GM23248 (cell line): ENCODE data around the gene DNAAF9. TPM values are rescaled to one million over a fixed set of nuclear protein-coding genes. Genes with fewer than 3 reads are reported as not detected.

Experiments
- DNase-seq: peaks from one replicate; pipeline ENCODE4 v3.0.0-alpha.2; 2015
- H2AFZ ChIP-seq: fragments of 200-600 bp; sonication (generic); 2 replicates; pipeline ENCODE4 v1.6.1; 2016; ENCODE audit warnings: antibody characterized with exemption
- H3F3A ChIP-seq: fragments of 200-600 bp; sonication (generic); 2 replicates; pipeline ENCODE4 v1.6.1; 2016; ENCODE audit warnings: mild to moderate bottlenecking, antibody characterized with exemption, mixed run types; ENCODE audit not compliant: insufficient read depth
- H3K27ac ChIP-seq: fragments of 200-600 bp; sonication (generic); 2 replicates; pipeline ENCODE4 v1.5.1; 2016; ENCODE audit warnings: mild to moderate bottlenecking
- H3K27me3 ChIP-seq: fragments of 200-600 bp; sonication (generic); replicated peaks from 2 replicates; pipeline ENCODE4 v1.6.1; 2016; ENCODE audit warnings: mild to moderate bottlenecking; ENCODE audit not compliant: insufficient read depth
- H3K36me3 ChIP-seq: fragments of 200-600 bp; sonication (generic); 2 replicates; pipeline ENCODE4 v1.6.1; 2016; ENCODE audit warnings: low read depth, mild to moderate bottlenecking
- H3K4me1 ChIP-seq: fragments of 200-600 bp; sonication (generic); 2 replicates; pipeline ENCODE4 v1.6.1; 2016; ENCODE audit warnings: mild to moderate bottlenecking; ENCODE audit not compliant: insufficient read depth
- H3K4me2 ChIP-seq: fragments of 200-600 bp; sonication (generic); one replicate; pipeline ENCODE4 v1.6.1; 2016; ENCODE audit warnings: mild to moderate bottlenecking; ENCODE audit not compliant: unreplicated experiment
- H3K4me3 ChIP-seq: fragments of 200-600 bp; sonication (generic); 2 replicates; pipeline ENCODE4 v1.5.1; 2016; ENCODE audit warnings: mild to moderate bottlenecking
- H3K79me2 ChIP-seq: fragments of 200-600 bp; sonication (generic); 2 replicates; pipeline ENCODE4 v1.6.1; 2016; ENCODE audit warnings: mild to moderate bottlenecking; ENCODE audit not compliant: insufficient read depth
- H3K9ac ChIP-seq: fragments of 200-600 bp; sonication (generic); 2 replicates; pipeline ENCODE4 v1.6.1; 2016; ENCODE audit warnings: mild to moderate bottlenecking
- H3K9me2 ChIP-seq: fragments of 200-600 bp; sonication (generic); 2 replicates; pipeline ENCODE4 v1.6.1; 2016; ENCODE audit warnings: mixed run types, mild to moderate bottlenecking, moderate library complexity; ENCODE audit not compliant: insufficient read depth
- H3K9me3 ChIP-seq: fragments of 200-600 bp; sonication (generic); one replicate; pipeline ENCODE4 v1.6.1; 2017; ENCODE audit warnings: low read depth
- H4K20me1 ChIP-seq: fragments of 200-600 bp; sonication (generic); 2 replicates; pipeline ENCODE4 v1.6.0; 2016; ENCODE audit not compliant: insufficient read depth
- EZH2 ChIP-seq: fragments of 200-600 bp; sonication (generic); IDR thresholded peaks from 2 replicates; pipeline ENCODE4 v1.6.1; 2018; ENCODE audit warnings: antibody characterized with exemption, mild to moderate bottlenecking; ENCODE audit not compliant: insufficient read depth, poor library complexity, severe bottlenecking
- EZH2phosphoT487 ChIP-seq: fragments of 200-600 bp; sonication (generic); IDR thresholded peaks from 2 replicates; pipeline ENCODE4 v1.6.1; 2018; ENCODE audit warnings: antibody characterized with exemption, moderate library complexity, mild to moderate bottlenecking, low read depth; ENCODE audit not compliant: insufficient read depth
- WGBS, 2 experiments: methylation state at CpG; one replicate each; pipeline ENCODE4 v1.1.6; 2015 to 2017; ENCODE audit warnings: low lambda C conversion rate in 2 of 2, low coverage in 1 of 2; ENCODE audit errors: missing lambda C conversion rate in 2 of 2; 5-methylcytosine and 5-hydroxymethylcytosine counted together
- in situ Hi-C: fragments of 300-500 bp; cut with MboI; formaldehyde crosslinking; loops from 2 replicates; pipeline ENCODE4 v1.15.0; 2020
- polyA plus RNA-seq: library from polyadenylated mRNA; unstranded; fragments of >200 nt; fragmentation: Nextera tagmentation; extraction: Ambion mirVana; gene quantifications from 2 replicates; pipeline ENCODE4 v1.2.1, GENCODE V29; 2016
- total RNA-seq: library from RNA; depleted of rRNA; stranded (reverse); fragments of >200 nt; shearing (Covaris generic); gene quantifications from 2 replicates; pipeline ENCODE4 v1.2.3, GENCODE V29; 2014; rRNA removed

DNAAF9 gene
- total RNA-seq: 11.4 and 12.4 TPM in 2 replicates
- polyA plus RNA-seq: 4.3 and 4.6 TPM in 2 replicates

DNA sequence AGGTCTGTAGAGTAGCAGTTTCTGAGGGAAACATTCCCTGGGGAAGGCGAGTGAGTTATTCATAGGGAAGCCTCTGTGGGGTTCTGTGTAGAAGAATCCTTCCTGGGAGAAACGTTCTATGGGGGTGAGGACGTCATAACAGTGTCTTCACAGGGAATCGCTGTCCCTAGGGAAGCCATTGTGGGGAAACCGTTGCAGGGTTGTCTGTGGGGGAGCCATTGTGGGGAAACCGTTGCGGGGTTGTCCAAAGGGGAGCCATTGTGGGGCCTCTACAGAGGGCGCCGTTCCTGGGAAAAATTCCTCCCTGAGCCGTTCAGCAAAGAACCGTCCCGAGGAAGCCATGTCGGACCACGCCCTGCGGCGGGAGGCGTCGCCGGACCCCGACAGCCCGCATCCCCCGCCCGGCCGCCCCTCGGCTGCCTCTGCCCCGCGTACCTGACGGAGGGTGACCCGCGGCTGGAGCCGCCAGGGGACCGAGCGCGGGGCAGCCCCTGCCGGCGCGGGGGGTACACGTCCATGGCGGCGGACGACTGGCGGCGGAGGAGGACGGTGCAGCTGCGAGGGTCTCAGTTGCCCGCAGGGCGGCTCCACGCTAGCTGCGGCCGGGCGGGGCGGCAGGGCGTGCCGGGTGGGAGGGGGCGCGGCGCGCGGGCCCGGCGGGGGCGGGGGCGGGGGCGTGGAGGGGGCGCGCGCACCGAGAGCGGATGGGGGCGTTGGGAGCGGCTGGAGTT, at the start of gene DNAAF9:
Gene DNAAF9, minus strand, starts transcription at position 630 of the 731 bp plus-strand sequence. Its CDS starts 112 bp downstream, at position 518.
- H3K27ac ChIP-seq: peak within 1 kb of the TSS; percentile 84
- peaks cover 57% of the 10 kb centered on the region for H3K79me2 ChIP-seq
- no peaks in the 10 kb centered on the region for H3K36me3 ChIP-seq
- peaks cover 6% of the 10 kb centered on the region; the same call in 1 of the 2 replicates for H3K4me1 ChIP-seq
- H4K20me1 ChIP-seq: peaks cover 14% of the 10 kb centered on the region; the same call in 1 of the 2 replicates
- peak within 1 kb of the TSS; percentile 100 for H3K4me2 ChIP-seq
- H3K27me3 ChIP-seq: no peaks in the 10 kb centered on the region
- DNase-seq: peak; percentile 87
- H3K4me3 ChIP-seq: peak within 1 kb of the TSS; percentile 95
- 1 to 2% methylated on average over 36 to 44 of the region's 71 CpGs for WGBS, 2 experiments
- TF ChIP-seq EZH2: no peak
- TF ChIP-seq EZH2phosphoT487: no peak
- H3K9me2 ChIP-seq: no peaks in the 10 kb centered on the region
- no peaks in the 10 kb centered on the region for H3K9me3 ChIP-seq
- peaks cover 6% of the 10 kb centered on the region; the same call in 1 of the 2 replicates for H3F3A ChIP-seq
- H3K9ac ChIP-seq: peak within 1 kb of the TSS; percentile 95
- in situ Hi-C loops: no loop called here
- H2AFZ ChIP-seq: peak within 1 kb of the TSS; percentile 97

DNA sequence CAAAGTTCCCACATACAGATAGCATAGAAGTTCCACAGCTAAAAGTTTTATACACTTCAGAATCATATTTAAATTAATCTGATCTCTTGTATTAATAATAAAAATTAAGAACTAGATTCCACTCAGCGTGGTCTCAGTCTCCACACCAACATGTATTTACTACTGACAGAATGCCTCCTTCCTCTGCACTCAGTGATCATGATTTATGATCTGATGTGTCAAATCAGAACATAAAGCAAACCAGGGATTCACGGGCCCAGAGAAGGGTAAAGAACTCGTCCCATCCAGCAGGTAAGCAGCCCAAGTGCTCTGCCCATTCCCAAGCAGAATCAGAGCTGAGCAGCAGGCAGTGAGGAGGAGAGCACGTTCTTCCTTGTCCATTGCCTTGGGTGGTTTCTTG, 49.2 kb upstream of the DNAAF9 start:
- Histone ChIP-seq H3K27ac (no peak overlapping the region), H3F3A (no peaks in the 10 kb centered on the region), H3K27me3 (peaks cover 20% of the 10 kb centered on the region), H3K4me1 (no peaks in the 10 kb centered on the region), H2AFZ (no peak overlapping the region), H3K79me2 (no peaks in the 10 kb centered on the region), H3K4me3 (no peak overlapping the region), H4K20me1 (no peaks in the 10 kb centered on the region), H3K9ac (no peak overlapping the region), H3K9me3 (no peaks in the 10 kb centered on the region), H3K36me3 (no peaks in the 10 kb centered on the region), H3K9me2 (no peaks in the 10 kb centered on the region), H3K4me2 (no peak overlapping the region)
- no peak for DNase-seq
- in situ Hi-C loops: no loop called here
- TF ChIP-seq EZH2: no peak
- 9 to 13% methylated on average over 4 of the region's 4 CpGs for WGBS, 2 experiments

GRCh38 chr20:3454831-3455230, 47.4 kb upstream of the DNAAF9 start:
- Histone ChIP-seq H3K4me2 (no peak overlapping the region), H3K79me2 (no peaks in the 10 kb centered on the region), H3K36me3 (no peaks in the 10 kb centered on the region), H3K27me3 (peaks cover 31% of the 10 kb centered on the region), H3K27ac (no peak overlapping the region), H3K4me3 (no peak overlapping the region), H3K9me3 (no peaks in the 10 kb centered on the region), H3F3A (no peaks in the 10 kb centered on the region), H2AFZ (no peak overlapping the region), H3K4me1 (no peaks in the 10 kb centered on the region), H3K9ac (no peak overlapping the region), H4K20me1 (no peaks in the 10 kb centered on the region), H3K9me2 (no peaks in the 10 kb centered on the region)
- no peak for TF ChIP-seq EZH2
- TF ChIP-seq EZH2phosphoT487: no peak
- in situ Hi-C loops: no loop called here
- 45 to 54% methylated on average over 5 of the region's 5 CpGs for WGBS, 2 experiments
- DNase-seq: no peak

DNA sequence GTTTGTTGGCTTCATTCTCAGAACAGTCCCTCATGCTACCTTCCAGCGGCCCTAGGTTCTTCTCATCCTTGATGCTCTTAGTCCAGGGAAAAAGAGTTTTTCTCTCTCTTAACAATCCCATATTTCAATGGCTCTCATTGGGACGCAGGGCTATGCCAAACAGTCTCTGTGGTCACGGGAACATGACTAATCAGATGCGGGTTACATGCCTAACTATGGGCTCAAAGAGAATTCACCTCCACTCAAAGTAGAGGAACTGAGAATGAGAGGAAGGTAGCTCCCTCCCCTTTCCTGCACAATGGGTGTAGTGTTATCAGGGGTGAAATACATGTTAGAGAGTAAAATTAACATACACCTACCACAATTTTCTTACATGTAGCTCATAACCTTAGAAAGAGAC, 45.2 kb upstream of the DNAAF9 start:
- Histone ChIP-seq H3K79me2 (no peaks in the 10 kb centered on the region), H3F3A (no peaks in the 10 kb centered on the region), H3K4me2 (no peak overlapping the region), H3K36me3 (no peaks in the 10 kb centered on the region), H3K27ac (no peak overlapping the region), H3K4me3 (no peak overlapping the region), H3K9me2 (no peaks in the 10 kb centered on the region), H3K27me3 (peaks cover 31% of the 10 kb centered on the region), H4K20me1 (no peaks in the 10 kb centered on the region), H3K4me1 (no peaks in the 10 kb centered on the region), H3K9ac (no peak overlapping the region), H3K9me3 (no peaks in the 10 kb centered on the region), H2AFZ (no peak overlapping the region)
- no peak for DNase-seq
- in situ Hi-C loops: no loop called here
- 60 to 63% methylated on average over 4 of the region's 4 CpGs for WGBS, 2 experiments
- no peak for TF ChIP-seq EZH2phosphoT487
- no peak for TF ChIP-seq EZH2
